ENCODE data around the gene COL4A3. TPM values are rescaled to one million over a fixed set of nuclear protein-coding genes. Genes with fewer than 3 reads are reported as not detected.
A peak's percentile ranks its signal among the peaks of the same experiment; 100 is the strongest.

COL4A3 gene
- polyA plus RNA-seq, 3 donors, result 0.24 to 0.78 (median 0.56) TPM

GRCh38 chr2:227317834-227318233 lies 153.4 kb downstream of the COL4A3 start:
- WGBS, 3 donors, result 88 to 95% (median 94%) methylated on average over 2 of the region's 2 CpGs
- no peak overlapping the region for H3K27ac ChIP-seq (ENCODE audit: low read depth, low read length)

GRCh38 chr2:227320305-227321094 lies 156.1 kb downstream of the COL4A3 start:
- 87 to 92% (median 92%) methylated on average over 33 of the region's 33 CpGs for WGBS, 3 donors
- no peak overlapping the region for H3K27ac ChIP-seq (ENCODE audit: low read depth, low read length)

GRCh38 chr2:227322530-227323205 lies 158.2 kb downstream of the COL4A3 start:
- 84 to 96% (median 93%) methylated on average over 5 of the region's 5 CpGs for WGBS, 3 donors
- no peak overlapping the region for H3K27ac ChIP-seq (ENCODE audit: low read depth, low read length)

GRCh38 chr2:227323818-227324217 lies 159.4 kb downstream of the COL4A3 start:
- 97 to 99% (median 99%) methylated on average over 4 of the region's 4 CpGs for WGBS, 3 donors
- H3K27ac ChIP-seq (ENCODE audit: low read depth, low read length), result no peak overlapping the region

GRCh38 chr2:227324642-227324994 lies 160.2 kb downstream of the COL4A3 start:
- H3K27ac ChIP-seq (ENCODE audit: low read depth, low read length), result no peak overlapping the region
- 7 to 10% (median 10%) methylated on average over 6 of the region's 6 CpGs for WGBS, 3 donors

GRCh38 chr2:227324995-227325838 lies 160.8 kb downstream of the COL4A3 start, which contains the start of gene MFF:
MFF (plus strand) TSS chr2:227325251; CDS start chr2:227330666, 5,415 bp downstream.
- H3K27ac ChIP-seq (ENCODE audit: low read depth, low read length), result peak within 1 kb of the TSS; percentile 70
- 0 to 9% (median 1%) methylated on average over 62 to 67 of the region's 67 CpGs for WGBS, 3 donors

GRCh38 chr2:227325839-227326195 lies 161.4 kb downstream of the COL4A3 start:
- no peak overlapping the region for H3K27ac ChIP-seq (ENCODE audit: low read depth, low read length)
- 0 to 1% (median 0%) methylated on average over 13 of the region's 13 CpGs for WGBS, 3 donors

- 84 to 92% (median 90%) methylated on average over 6 of the region's 6 CpGs for WGBS, 3 donors
Measured at GRCh38 chr2:227326783-227327182, 162.4 kb downstream of the COL4A3 start.

GRCh38 chr2:227335713-227336112 lies 171.3 kb downstream of the COL4A3 start:
- WGBS, 3 donors, result 80 to 90% (median 88%) methylated on average over 1 of the region's 1 CpG
- no peak overlapping the region for H3K27ac ChIP-seq (ENCODE audit: low read depth, low read length)

More at GRCh38 chr2:227326783-227327182, 162.4 kb downstream of the COL4A3 start:
- no peak overlapping the region for H3K27ac ChIP-seq (ENCODE audit: low read depth, low read length)

GRCh38 chr2:227337442-227337841 lies 173.0 kb downstream of the COL4A3 start:
- H3K27ac ChIP-seq (ENCODE audit: low read depth, low read length), result no peak overlapping the region
- 81 to 100% (median 91%) methylated on average over 2 of the region's 2 CpGs for WGBS, 3 donors

GRCh38 chr2:227339098-227339599 lies 174.7 kb downstream of the COL4A3 start:
- H3K27ac ChIP-seq (ENCODE audit: low read depth, low read length), result no peak overlapping the region
- 40 to 100% (median 95%) methylated on average over 2 of the region's 2 CpGs for whole genome bisulfite sequencing, 3 donors

GRCh38 chr2:227340106-227340505 lies 175.7 kb downstream of the COL4A3 start:
- no peak overlapping the region for H3K27ac ChIP-seq (ENCODE audit: low read depth, low read length)
- 76 to 80% (median 77%) methylated on average over 6 of the region's 6 CpGs for WGBS, 3 donors

GRCh38 chr2:227341553-227341952 lies 177.1 kb downstream of the COL4A3 start:
- 85 to 90% (median 88%) methylated on average over 2 of the region's 2 CpGs for WGBS, 3 donors

GRCh38 chr2:227344231-227344630 lies 179.8 kb downstream of the COL4A3 start:
- 67 to 78% (median 76%) methylated on average over 2 of the region's 2 CpGs for WGBS, 3 donors

More at GRCh38 chr2:227341553-227341952, 177.1 kb downstream of the COL4A3 start:
- H3K27ac ChIP-seq (ENCODE audit: low read depth, low read length), result no peak overlapping the region

GRCh38 chr2:227347117-227347516 lies 182.7 kb downstream of the COL4A3 start:
- no peak overlapping the region for H3K27ac ChIP-seq (ENCODE audit: low read depth, low read length)
- 84 to 86% (median 84%) methylated on average over 7 of the region's 7 CpGs for WGBS, 3 donors

More at GRCh38 chr2:227344231-227344630, 179.8 kb downstream of the COL4A3 start:
- no peak overlapping the region for H3K27ac ChIP-seq (ENCODE audit: low read depth, low read length)

- WGBS, 3 donors, result 96 to 98% (median 97%) methylated on average over 2 of the region's 2 CpGs
- H3K27ac ChIP-seq (ENCODE audit: low read depth, low read length), result no peak overlapping the region
Measured at GRCh38 chr2:227348324-227348723, 183.9 kb downstream of the COL4A3 start.

GRCh38 chr2:227349989-227350612 lies 185.7 kb downstream of the COL4A3 start:
- 58 to 91% (median 90%) methylated on average over 7 of the region's 7 CpGs for WGBS, 3 donors
- H3K27ac ChIP-seq (ENCODE audit: low read depth, low read length), result no peak overlapping the region

- WGBS, 3 donors, result 65 to 71% (median 67%) methylated on average over 4 of the region's 4 CpGs
- H3K27ac ChIP-seq (ENCODE audit: low read depth, low read length), result no peak overlapping the region
Measured at GRCh38 chr2:227351639-227352038, 187.2 kb downstream of the COL4A3 start.

Data from adipose tissue (tissue), 3 donors.